Measurements from ENCODE around the gene RPL41.

GRCh38 chr12:56114084-56114483, 2.3 kb upstream of the RPL41 start:
- TF ChIP-seq YY1 (IDR thresholded peaks at IDR 0.05; ENCODE audit: insufficient read depth, insufficient read length) (no peak), SUZ12 (IDR thresholded peaks at IDR 0.05; ENCODE audit: extremely low read depth, insufficient read depth, insufficient read length) (no peak)
